ENCODE measurements around the gene IQGAP2. TPM values are rescaled to one million over a fixed set of nuclear protein-coding genes. Genes with fewer than 3 reads are reported as not detected.

The IQGAP2 gene
- total and polyA plus RNA-seq, 9 of the 15 experiments (the other 6 are each of a cell fraction or from before 2014, with no cell fraction given) = 8.7 to 23.2 (median 17.4) TPM

DNA sequence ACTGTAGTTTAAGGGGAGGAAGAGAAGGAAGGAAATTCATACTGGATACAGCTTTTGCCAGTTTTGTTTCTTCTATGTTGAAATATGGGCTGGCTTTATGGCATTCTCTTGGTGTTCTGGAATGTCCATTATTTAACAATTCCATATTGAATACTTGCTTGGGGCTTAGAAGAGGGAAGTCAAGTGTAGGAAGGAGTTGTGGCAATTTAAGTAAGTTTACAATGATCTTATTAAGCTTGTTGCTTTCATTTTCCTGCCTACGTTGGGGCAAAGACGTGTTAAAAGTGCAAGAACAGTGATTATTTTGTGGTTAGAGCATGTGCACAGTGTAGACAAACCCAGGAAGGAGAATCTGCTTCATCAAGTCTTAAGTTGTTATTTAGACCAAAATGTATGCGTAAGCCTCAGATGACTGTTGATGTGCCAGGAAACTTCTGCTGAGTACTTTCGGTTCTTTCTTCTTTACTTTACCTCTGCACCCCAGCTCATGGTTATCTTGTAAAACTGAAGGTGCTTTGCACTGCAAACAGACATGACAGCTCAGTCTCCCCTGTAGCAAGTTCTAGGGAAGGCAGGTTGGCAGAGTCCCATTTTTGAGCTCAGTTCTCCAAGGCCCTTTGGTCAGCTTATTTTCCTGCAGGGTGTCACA, 144.3 kb downstream of the IQGAP2 start:
- Histone ChIP-seq H3K4me1 (replicated peaks in 1 of 2; ENCODE audit: control insufficient read depth in 2 of 2, insufficient read depth in 2 of 2, low read length in 2 of 2) (peaks cover 7 to 38% of the 10 kb centered on the region in 2 experiments; a peak in 4 of 5 replicates), H3K4me3 (no peak overlapping the region), H3K27me3 (ENCODE audit: control insufficient read depth in 2 of 2, insufficient read depth in 2 of 2, low read length in 2 of 2) (no peaks in the 10 kb centered on the region), H3K4me2 (ENCODE audit: insufficient read depth, low read length) (no peak overlapping the region), H3K79me2 (ENCODE audit: control insufficient read depth, insufficient read depth, low read length) (no peaks in the 10 kb centered on the region), H4K20me1 (replicated peaks; ENCODE audit: control insufficient read depth, insufficient read depth, low read length) (no peaks in the 10 kb centered on the region), H3K36me3 (ENCODE audit: control insufficient read depth, insufficient read depth, low read length) (no peaks in the 10 kb centered on the region), H3K9me3 (replicated peaks; ENCODE audit: control insufficient read depth, insufficient read depth, low read depth, low read length) (no peaks in the 10 kb centered on the region), H3K27ac (ENCODE audit: extremely low read depth, low read depth, low read length) (no peak overlapping the region), H3K9ac (ENCODE audit: insufficient read depth in 1 of 2, low read depth in 2 of 2, low read length in 2 of 2) (no peak overlapping the region), H2AFZ (ENCODE audit: low read depth, low read length) (no peak overlapping the region), H3K9me1 (ENCODE audit: control insufficient read depth, insufficient read depth, low read length) (no peaks in the 10 kb centered on the region)
- BruUV-seq (replicated peaks) = no TSS peak
- no peak for FAIRE-seq
- intact Hi-C loops (cut with micrococcal nuclease) = no loop called here
- 34% methylated on average over 4 of the region's 4 CpGs for WGBS (ENCODE audit: insufficient coverage, low coverage, missing lambda C conversion rate)
- CTCF ChIA-PET (ENCODE audit: low intra/inter-chr PET ratio) = no interaction called here
- no peak for DNase-seq (ENCODE audit: extremely low read depth in 1 of 4, low spot score in 3 of 4)
- no peak for ATAC-seq
- POLR2A ChIA-PET = interaction anchor here (0.8 to 2.0 kb wide), 5 partner anchors 13 to 58 kb away, joined by 3 to 7 read pairs (median 4); no protein-coding TSS in a partner anchor
- in situ Hi-C loops (cut with MboI) = no loop called here
- no peak for TF ChIP-seq XRCC5 (IDR thresholded peaks at IDR 0.05; ENCODE audit: low read depth, low read length)
- TF ChIP-seq, protein P1, sequence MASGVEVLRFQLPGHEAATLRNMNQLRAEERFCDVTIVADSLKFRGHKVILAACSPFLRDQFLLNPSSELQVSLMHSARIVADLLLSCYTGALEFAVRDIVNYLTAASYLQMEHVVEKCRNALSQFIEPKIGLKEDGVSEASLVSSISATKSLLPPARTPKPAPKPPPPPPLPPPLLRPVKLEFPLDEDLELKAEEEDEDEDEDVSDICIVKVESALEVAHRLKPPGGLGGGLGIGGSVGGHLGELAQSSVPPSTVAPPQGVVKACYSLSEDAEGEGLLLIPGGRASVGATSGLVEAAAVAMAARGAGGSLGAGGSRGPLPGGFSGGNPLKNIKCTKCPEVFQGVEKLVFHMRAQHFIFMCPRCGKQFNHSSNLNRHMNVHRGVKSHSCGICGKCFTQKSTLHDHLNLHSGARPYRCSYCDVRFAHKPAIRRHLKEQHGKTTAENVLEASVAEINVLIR (CRISPR knock-in tag; IDR thresholded peaks at IDR 0.05) = no peak
- TF ChIP-seq PHB (CRISPR knock-in tag; IDR thresholded peaks at IDR 0.05) = no peak
- no peak for TF ChIP-seq CXXC5 (CRISPR knock-in tag; IDR thresholded peaks at IDR 0.05)
- TF ChIP-seq, protein P2, sequence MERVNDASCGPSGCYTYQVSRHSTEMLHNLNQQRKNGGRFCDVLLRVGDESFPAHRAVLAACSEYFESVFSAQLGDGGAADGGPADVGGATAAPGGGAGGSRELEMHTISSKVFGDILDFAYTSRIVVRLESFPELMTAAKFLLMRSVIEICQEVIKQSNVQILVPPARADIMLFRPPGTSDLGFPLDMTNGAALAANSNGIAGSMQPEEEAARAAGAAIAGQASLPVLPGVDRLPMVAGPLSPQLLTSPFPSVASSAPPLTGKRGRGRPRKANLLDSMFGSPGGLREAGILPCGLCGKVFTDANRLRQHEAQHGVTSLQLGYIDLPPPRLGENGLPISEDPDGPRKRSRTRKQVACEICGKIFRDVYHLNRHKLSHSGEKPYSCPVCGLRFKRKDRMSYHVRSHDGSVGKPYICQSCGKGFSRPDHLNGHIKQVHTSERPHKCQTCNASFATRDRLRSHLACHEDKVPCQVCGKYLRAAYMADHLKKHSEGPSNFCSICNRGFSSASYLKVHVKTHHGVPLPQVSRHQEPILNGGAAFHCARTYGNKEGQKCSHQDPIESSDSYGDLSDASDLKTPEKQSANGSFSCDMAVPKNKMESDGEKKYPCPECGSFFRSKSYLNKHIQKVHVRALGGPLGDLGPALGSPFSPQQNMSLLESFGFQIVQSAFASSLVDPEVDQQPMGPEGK (CRISPR knock-in tag; IDR thresholded peaks at IDR 0.05; ENCODE audit: borderline replicate concordance) = no peak
- no peak for TF ChIP-seq CBX2 (IDR thresholded peaks at IDR 0.05; ENCODE audit: insufficient read depth, low read length, poor library complexity, severe bottlenecking)
- TF ChIP-seq, protein P3, sequence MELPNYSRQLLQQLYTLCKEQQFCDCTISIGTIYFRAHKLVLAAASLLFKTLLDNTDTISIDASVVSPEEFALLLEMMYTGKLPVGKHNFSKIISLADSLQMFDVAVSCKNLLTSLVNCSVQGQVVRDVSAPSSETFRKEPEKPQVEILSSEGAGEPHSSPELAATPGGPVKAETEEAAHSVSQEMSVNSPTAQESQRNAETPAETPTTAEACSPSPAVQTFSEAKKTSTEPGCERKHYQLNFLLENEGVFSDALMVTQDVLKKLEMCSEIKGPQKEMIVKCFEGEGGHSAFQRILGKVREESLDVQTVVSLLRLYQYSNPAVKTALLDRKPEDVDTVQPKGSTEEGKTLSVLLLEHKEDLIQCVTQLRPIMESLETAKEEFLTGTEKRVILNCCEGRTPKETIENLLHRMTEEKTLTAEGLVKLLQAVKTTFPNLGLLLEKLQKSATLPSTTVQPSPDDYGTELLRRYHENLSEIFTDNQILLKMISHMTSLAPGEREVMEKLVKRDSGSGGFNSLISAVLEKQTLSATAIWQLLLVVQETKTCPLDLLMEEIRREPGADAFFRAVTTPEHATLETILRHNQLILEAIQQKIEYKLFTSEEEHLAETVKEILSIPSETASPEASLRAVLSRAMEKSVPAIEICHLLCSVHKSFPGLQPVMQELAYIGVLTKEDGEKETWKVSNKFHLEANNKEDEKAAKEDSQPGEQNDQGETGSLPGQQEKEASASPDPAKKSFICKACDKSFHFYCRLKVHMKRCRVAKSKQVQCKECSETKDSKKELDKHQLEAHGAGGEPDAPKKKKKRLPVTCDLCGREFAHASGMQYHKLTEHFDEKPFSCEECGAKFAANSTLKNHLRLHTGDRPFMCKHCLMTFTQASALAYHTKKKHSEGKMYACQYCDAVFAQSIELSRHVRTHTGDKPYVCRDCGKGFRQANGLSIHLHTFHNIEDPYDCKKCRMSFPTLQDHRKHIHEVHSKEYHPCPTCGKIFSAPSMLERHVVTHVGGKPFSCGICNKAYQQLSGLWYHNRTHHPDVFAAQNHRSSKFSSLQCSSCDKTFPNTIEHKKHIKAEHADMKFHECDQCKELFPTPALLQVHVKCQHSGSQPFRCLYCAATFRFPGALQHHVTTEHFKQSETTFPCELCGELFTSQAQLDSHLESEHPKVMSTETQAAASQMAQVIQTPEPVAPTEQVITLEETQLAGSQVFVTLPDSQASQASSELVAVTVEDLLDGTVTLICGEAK (IDR thresholded peaks at IDR 0.05) = no peak
- TF ChIP-seq, protein P3 (CRISPR knock-in tag; IDR thresholded peaks at IDR 0.05) = no peak
- no peak for TF ChIP-seq EZH2 (IDR thresholded peaks at IDR 0.05; ENCODE audit: borderline replicate concordance, low read depth, low read length)
